ENCODE results near the gene DNAI7. TPM values are rescaled to one million over a fixed set of nuclear protein-coding genes. Genes with fewer than 3 reads are reported as not detected.

The DNAI7 gene
- total and polyA plus RNA-seq, 4 donors = 5.0 to 9.8 (median 5.7) TPM

DNA sequence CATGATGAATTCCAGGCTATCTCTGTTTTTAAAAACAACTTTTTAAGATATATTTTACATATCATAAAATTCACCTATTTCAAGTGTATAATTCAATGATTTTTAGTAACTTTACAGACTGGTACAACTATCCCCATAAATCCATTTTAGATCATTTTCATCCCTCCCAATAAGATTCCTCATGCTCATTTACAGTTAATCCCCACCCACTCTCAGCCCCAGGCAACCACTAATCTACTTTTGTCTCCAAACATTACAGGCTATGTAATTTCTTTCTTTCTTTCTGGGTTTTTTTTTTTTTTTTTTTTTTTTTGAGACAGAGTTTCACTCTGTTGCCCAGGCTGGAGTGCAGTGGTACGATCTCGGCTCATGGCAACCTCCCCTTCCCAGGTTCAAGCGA lies 81.3 kb downstream of the DNAI7 start:
- Histone ChIP-seq H3K27me3 (ENCODE audit: control insufficient read depth, insufficient read depth, low read length) (no peaks in the 10 kb centered on the region), H3K9me3 (ENCODE audit: control insufficient read depth, insufficient read depth, low read length) (no peaks in the 10 kb centered on the region), H3K4me1 (ENCODE audit: control insufficient read depth, insufficient read depth, low read length) (no peaks in the 10 kb centered on the region), H3K4me3 (ENCODE audit: low read depth, low read length) (no peak overlapping the region), H3K36me3 (ENCODE audit: control insufficient read depth, insufficient read depth, low read length) (no peaks in the 10 kb centered on the region), H3K27ac (ENCODE audit: low read depth, low read length) (no peak overlapping the region)
- DNase-seq (ENCODE audit: low read depth in 4 of 6, low spot score in 6 of 6) = no peak
- WGBS (ENCODE audit: insufficient coverage) = 43% methylated on average over 1 of the region's 3 CpGs

DNA sequence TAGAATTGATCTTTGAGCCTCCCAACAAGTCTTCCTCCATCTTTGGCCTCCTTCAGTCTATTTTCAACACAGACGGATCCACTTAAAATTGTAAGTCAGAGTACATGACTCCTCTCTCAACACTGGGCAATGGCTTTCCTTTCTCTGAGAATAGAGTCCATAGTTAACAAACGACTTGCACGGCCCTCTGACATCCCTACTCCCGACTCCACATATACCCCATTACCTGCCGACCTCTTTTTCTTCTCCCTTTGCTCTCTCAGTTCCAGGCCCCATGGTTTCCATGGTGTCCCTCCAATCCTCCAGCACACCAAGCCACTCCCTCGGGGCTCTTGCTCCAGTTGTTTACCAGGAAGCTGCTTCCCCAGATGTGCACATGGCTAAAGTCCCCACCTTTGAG lies 84.7 kb downstream of the DNAI7 start:
- no peak for DNase-seq (ENCODE audit: low read depth in 4 of 6, low spot score in 6 of 6)
- WGBS (ENCODE audit: insufficient coverage) = 92% methylated on average over 6 of the region's 6 CpGs
- no peak overlapping the region for H3K4me3 ChIP-seq (ENCODE audit: low read depth, low read length)
- no peak overlapping the region for H3K27ac ChIP-seq (ENCODE audit: low read depth, low read length)
- H3K27me3 ChIP-seq (ENCODE audit: control insufficient read depth, insufficient read depth, low read length) = no peaks in the 10 kb centered on the region
- no peaks in the 10 kb centered on the region for H3K36me3 ChIP-seq (ENCODE audit: control insufficient read depth, insufficient read depth, low read length)
- H3K4me1 ChIP-seq (ENCODE audit: control insufficient read depth, insufficient read depth, low read length) = no peaks in the 10 kb centered on the region
- H3K9me3 ChIP-seq (ENCODE audit: control insufficient read depth, insufficient read depth, low read length) = no peaks in the 10 kb centered on the region

DNA sequence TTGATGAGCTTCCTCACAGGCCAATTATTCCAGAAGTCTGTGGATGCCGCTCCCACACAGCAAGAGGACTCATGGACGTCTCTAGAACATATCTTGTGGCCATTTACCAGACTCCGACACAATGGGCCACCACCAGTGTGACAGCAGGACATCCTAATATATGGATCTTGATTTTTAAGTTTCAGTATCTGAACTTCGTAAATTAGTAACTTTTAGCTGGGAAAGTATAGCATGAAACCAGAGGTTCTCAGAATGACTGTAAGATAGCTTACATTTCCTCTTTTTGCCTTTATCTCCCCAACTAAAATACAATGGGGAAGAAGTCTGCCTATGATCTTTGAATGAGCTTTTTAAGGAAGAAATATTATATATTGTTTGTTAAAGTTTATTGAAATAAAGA lies 87.0 kb downstream of the DNAI7 start:
- Histone ChIP-seq H3K27me3 (ENCODE audit: control insufficient read depth, insufficient read depth, low read length) (no peaks in the 10 kb centered on the region), H3K4me3 (ENCODE audit: low read depth, low read length) (no peak overlapping the region), H3K9me3 (ENCODE audit: control insufficient read depth, insufficient read depth, low read length) (no peaks in the 10 kb centered on the region), H3K27ac (ENCODE audit: low read depth, low read length) (no peak overlapping the region), H3K36me3 (ENCODE audit: control insufficient read depth, insufficient read depth, low read length) (no peaks in the 10 kb centered on the region), H3K4me1 (ENCODE audit: control insufficient read depth, insufficient read depth, low read length) (no peaks in the 10 kb centered on the region)
- DNase-seq (ENCODE audit: low read depth in 4 of 6, low spot score in 6 of 6) = no peak
- WGBS (ENCODE audit: insufficient coverage) = 33% methylated on average over 1 of the region's 4 CpGs

GRCh38 chr12:25106818-25107217 lies 88.1 kb downstream of the DNAI7 start:
- H3K4me1 ChIP-seq (ENCODE audit: control insufficient read depth, insufficient read depth, low read length) = no peaks in the 10 kb centered on the region
- H3K27ac ChIP-seq (ENCODE audit: low read depth, low read length) = no peak overlapping the region
- no peak for DNase-seq (ENCODE audit: low read depth in 4 of 6, low spot score in 6 of 6)
- no peaks in the 10 kb centered on the region for H3K27me3 ChIP-seq (ENCODE audit: control insufficient read depth, insufficient read depth, low read length)
- no peak overlapping the region for H3K4me3 ChIP-seq (ENCODE audit: low read depth, low read length)
- no peaks in the 10 kb centered on the region for H3K9me3 ChIP-seq (ENCODE audit: control insufficient read depth, insufficient read depth, low read length)
- H3K36me3 ChIP-seq (ENCODE audit: control insufficient read depth, insufficient read depth, low read length) = no peaks in the 10 kb centered on the region

- H3K4me3 ChIP-seq (ENCODE audit: low read depth, low read length) = no peak overlapping the region
- 76% methylated on average over 2 of the region's 4 CpGs for WGBS (ENCODE audit: insufficient coverage)
- no peaks in the 10 kb centered on the region for H3K36me3 ChIP-seq (ENCODE audit: control insufficient read depth, insufficient read depth, low read length)
- no peaks in the 10 kb centered on the region for H3K4me1 ChIP-seq (ENCODE audit: control insufficient read depth, insufficient read depth, low read length)
- DNase-seq (ENCODE audit: low read depth in 4 of 6, low spot score in 6 of 6) = no peak
- H3K27me3 ChIP-seq (ENCODE audit: control insufficient read depth, insufficient read depth, low read length) = no peaks in the 10 kb centered on the region
- no peaks in the 10 kb centered on the region for H3K9me3 ChIP-seq (ENCODE audit: control insufficient read depth, insufficient read depth, low read length)
- H3K27ac ChIP-seq (ENCODE audit: low read depth, low read length) = no peak overlapping the region
These were observed 92.6 kb downstream of the DNAI7 start for GRCh38 chr12:25102402-25102801.

- Histone ChIP-seq H3K4me1 (ENCODE audit: control insufficient read depth, insufficient read depth, low read length) (no peaks in the 10 kb centered on the region), H3K9me3 (ENCODE audit: control insufficient read depth, insufficient read depth, low read length) (no peaks in the 10 kb centered on the region), H3K27me3 (ENCODE audit: control insufficient read depth, insufficient read depth, low read length) (no peaks in the 10 kb centered on the region), H3K27ac (ENCODE audit: low read depth, low read length) (no peak overlapping the region), H3K4me3 (ENCODE audit: low read depth, low read length) (no peak overlapping the region), H3K36me3 (ENCODE audit: control insufficient read depth, insufficient read depth, low read length) (no peaks in the 10 kb centered on the region)
- no peak for DNase-seq (ENCODE audit: low read depth in 4 of 6, low spot score in 6 of 6)
- 92% methylated on average over 3 of the region's 4 CpGs for WGBS (ENCODE audit: insufficient coverage)
These were observed 93.9 kb downstream of the DNAI7 start for GRCh38 chr12:25101092-25101445.

DNA sequence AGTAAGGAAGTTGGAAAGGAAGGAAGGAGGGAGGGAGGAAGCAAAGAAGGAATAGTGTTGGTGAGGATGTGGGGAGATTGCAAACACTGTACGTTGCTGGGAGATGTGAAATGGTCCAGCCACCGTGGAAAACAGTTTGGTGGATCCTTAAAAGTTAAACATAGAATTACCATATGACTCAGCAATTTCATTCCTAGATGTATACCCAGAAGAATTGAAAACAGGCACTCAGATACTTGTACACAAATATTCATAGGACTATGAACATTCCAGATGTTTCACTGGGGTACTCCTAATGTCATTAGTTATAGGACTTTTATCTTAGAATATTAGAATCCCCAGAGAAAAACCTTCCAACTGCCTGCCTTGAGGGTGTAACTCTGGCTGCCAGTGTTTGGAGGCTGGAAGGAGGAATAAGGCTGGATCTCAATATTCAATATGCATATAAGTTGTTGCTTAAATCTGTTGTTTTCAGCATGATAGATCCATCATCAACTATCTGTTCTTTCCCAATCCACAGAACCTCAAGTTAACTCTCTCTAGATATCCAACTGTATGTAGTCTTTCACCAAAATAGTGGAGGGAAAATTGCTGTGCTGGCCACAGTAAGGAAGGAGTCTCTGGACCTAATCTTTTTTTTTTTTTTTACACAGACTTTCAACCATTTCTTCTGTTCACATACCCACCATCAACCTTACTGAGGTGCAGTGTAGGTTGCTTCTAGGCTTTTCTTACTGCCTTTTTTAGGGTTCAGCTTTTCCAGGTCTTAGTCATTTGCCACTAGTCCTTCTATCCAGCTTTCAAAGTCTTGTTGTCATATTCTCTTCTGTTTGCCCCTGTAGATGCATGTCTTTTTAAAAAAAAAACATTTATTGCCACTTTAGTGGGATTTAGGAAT lies 94.5 kb downstream of the DNAI7 start:
- Histone ChIP-seq H3K36me3 (ENCODE audit: control insufficient read depth, insufficient read depth, low read length) (no peaks in the 10 kb centered on the region), H3K9me3 (ENCODE audit: control insufficient read depth, insufficient read depth, low read length) (no peaks in the 10 kb centered on the region), H3K27ac (ENCODE audit: low read depth, low read length) (no peak overlapping the region), H3K4me1 (ENCODE audit: control insufficient read depth, insufficient read depth, low read length) (no peaks in the 10 kb centered on the region), H3K4me3 (ENCODE audit: low read depth, low read length) (no peak overlapping the region), H3K27me3 (ENCODE audit: control insufficient read depth, insufficient read depth, low read length) (no peaks in the 10 kb centered on the region)
- no CpG with 5 or more reads among the region's 2 CpGs for WGBS (ENCODE audit: insufficient coverage)
- no peak for DNase-seq (ENCODE audit: low read depth in 4 of 6, low spot score in 6 of 6)

DNA sequence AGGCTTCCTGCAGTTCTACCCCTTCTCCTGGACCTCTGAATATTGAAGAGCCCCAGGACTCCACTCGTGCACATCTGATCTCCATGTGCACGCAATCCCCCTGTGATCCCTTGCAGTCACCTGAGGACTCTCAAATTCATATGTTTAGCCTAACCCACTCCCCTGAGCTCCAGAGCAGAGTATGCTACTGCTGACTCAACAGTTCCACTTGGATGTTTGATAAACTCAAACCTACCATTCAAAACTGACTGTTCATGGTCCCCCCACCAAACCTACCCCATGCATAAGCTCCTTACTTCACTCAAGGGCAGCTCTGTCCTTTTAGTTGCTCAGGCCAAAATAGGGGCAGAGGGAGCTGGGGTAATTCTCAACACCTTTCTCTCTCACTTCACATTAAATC lies 96.0 kb downstream of the DNAI7 start:
- Histone ChIP-seq H3K27ac (ENCODE audit: low read depth, low read length) (no peak overlapping the region), H3K4me3 (ENCODE audit: low read depth, low read length) (no peak overlapping the region), H3K4me1 (ENCODE audit: control insufficient read depth, insufficient read depth, low read length) (no peaks in the 10 kb centered on the region), H3K36me3 (ENCODE audit: control insufficient read depth, insufficient read depth, low read length) (no peaks in the 10 kb centered on the region), H3K27me3 (ENCODE audit: control insufficient read depth, insufficient read depth, low read length) (no peaks in the 10 kb centered on the region), H3K9me3 (ENCODE audit: control insufficient read depth, insufficient read depth, low read length) (no peaks in the 10 kb centered on the region)
- DNase-seq (ENCODE audit: low read depth in 4 of 6, low spot score in 6 of 6) = no peak
- WGBS (ENCODE audit: insufficient coverage) = 97% methylated on average over 2 of the region's 2 CpGs

DNA sequence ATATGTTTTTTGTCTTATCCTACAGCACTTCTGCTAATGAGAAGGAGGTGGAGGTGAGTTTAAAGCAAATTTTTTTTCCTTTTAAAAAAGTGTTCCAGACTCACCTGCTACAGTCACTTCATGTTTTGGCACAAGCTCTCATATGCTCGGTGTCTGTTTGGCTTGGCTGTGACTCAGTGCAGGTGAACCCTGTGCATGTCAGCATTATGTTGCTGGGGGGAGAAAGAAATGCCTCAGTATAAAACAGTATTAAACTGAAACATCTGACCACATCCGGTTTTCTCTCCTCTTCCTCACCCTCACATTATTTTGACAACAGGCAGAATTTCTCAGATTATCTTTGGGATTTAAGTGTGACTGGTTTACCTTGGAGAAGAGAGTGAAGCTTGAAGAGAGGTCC lies 105.2 kb downstream of the DNAI7 start:
- DNase-seq (ENCODE audit: low read depth in 4 of 6, low spot score in 6 of 6) = no peak
- no peaks in the 10 kb centered on the region for H3K27me3 ChIP-seq (ENCODE audit: control insufficient read depth, insufficient read depth, low read length)
- H3K27ac ChIP-seq (ENCODE audit: low read depth, low read length) = no peak overlapping the region
- no peaks in the 10 kb centered on the region for H3K36me3 ChIP-seq (ENCODE audit: control insufficient read depth, insufficient read depth, low read length)
- no peaks in the 10 kb centered on the region for H3K4me1 ChIP-seq (ENCODE audit: control insufficient read depth, insufficient read depth, low read length)
- no peaks in the 10 kb centered on the region for H3K9me3 ChIP-seq (ENCODE audit: control insufficient read depth, insufficient read depth, low read length)
- WGBS (ENCODE audit: insufficient coverage) = no CpG with 5 or more reads among the region's 2 CpGs
- H3K4me3 ChIP-seq (ENCODE audit: low read depth, low read length) = no peak overlapping the region

DNA sequence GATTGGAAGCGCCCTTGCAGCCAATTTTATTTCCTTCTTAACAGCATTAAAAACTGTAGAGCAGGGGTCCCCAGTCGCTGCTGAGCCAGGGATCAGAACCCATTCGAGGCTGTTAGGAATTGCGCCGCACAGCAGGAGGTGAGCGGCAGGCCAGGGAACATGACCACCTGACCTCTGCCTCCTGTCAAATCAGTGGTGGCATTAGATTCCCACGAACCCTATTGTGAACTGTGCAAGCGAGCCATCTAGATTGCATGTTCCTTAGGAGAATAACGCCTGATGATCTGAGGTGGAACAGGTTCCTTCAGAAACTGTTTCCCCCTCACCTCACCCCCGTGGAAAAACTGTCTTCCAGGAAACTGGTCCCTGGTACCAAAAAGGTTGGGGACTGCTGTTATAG lies 107.4 kb downstream of the DNAI7 start:
- no peak overlapping the region for H3K4me3 ChIP-seq (ENCODE audit: low read depth, low read length)

More for the DNA sequence above, 107.4 kb downstream of the DNAI7 start:
- H3K27me3 ChIP-seq (ENCODE audit: control insufficient read depth, insufficient read depth, low read length) = no peaks in the 10 kb centered on the region
- H3K9me3 ChIP-seq (ENCODE audit: control insufficient read depth, insufficient read depth, low read length) = no peaks in the 10 kb centered on the region
- no peaks in the 10 kb centered on the region for H3K36me3 ChIP-seq (ENCODE audit: control insufficient read depth, insufficient read depth, low read length)
- no peak overlapping the region for H3K27ac ChIP-seq (ENCODE audit: low read depth, low read length)
- DNase-seq (ENCODE audit: low read depth in 4 of 6, low spot score in 6 of 6) = no peak
- H3K4me1 ChIP-seq (ENCODE audit: control insufficient read depth, insufficient read depth, low read length) = no peaks in the 10 kb centered on the region
- 84% methylated on average over 8 of the region's 10 CpGs for WGBS (ENCODE audit: insufficient coverage)

All from spinal cord (tissue), 10 donors.